Measurements from ENCODE around the gene CPTP. TPM values are rescaled to one million over a fixed set of nuclear protein-coding genes. Genes with fewer than 3 reads are reported as not detected.
A peak's percentile ranks its signal among the peaks of the same experiment; 100 is the strongest.

CPTP gene
- polyA plus RNA-seq, 3 donors = 6.4 to 7.7 (median 7.4) TPM

GRCh38 chr1:1322418-1322817 is 2.2 kb upstream of the CPTP start:
- Histone ChIP-seq H3K27me3 (ENCODE audit: control insufficient read depth in 2 of 2, insufficient read depth in 2 of 2, low read length in 2 of 2) (no peaks in the 10 kb centered on the region), H3K4me2 (replicated peaks; ENCODE audit: extremely low read depth, low read length, poor library complexity, severe bottlenecking) (no peak overlapping the region), H3K4me1 (ENCODE audit: control insufficient read depth in 1 of 2, insufficient read depth in 2 of 2, low read length in 2 of 2) (peaks cover 22 to 24% of the 10 kb centered on the region in 2 donors), H2AFZ (ENCODE audit: insufficient read depth, low read depth, low read length, poor library complexity, severe bottlenecking) (no peak overlapping the region), H3K36me3 (replicated peaks in 1 of 2; ENCODE audit: control insufficient read depth in 1 of 2, insufficient read depth in 2 of 2, low read length in 2 of 2) (peaks cover 29 to 39% of the 10 kb centered on the region in 2 donors), H3K4me3 (replicated peaks in 1 of 3; ENCODE audit: low read depth in 2 of 3, low read length in 3 of 3) (no peak overlapping the region), H3K27ac (ENCODE audit: low read depth in 1 of 2, low read length in 2 of 2) (peak overlapping the region in 1 of 2 donors; percentile 32), H4K20me1 (ENCODE audit: insufficient read depth, low read length) (peaks cover 64% of the 10 kb centered on the region), H3K9ac (ENCODE audit: insufficient read depth, low read length, poor library complexity, severe bottlenecking) (no peak overlapping the region), H3K79me2 (ENCODE audit: insufficient read depth, low read length) (peaks cover 59% of the 10 kb centered on the region), H3K9me3 (replicated peaks in 1 of 2; ENCODE audit: control insufficient read depth in 1 of 2, insufficient read depth in 1 of 2, low read length in 2 of 2) (no peaks in the 10 kb centered on the region)
- no peak overlapping the region for H3K4me3 Mint-ChIP-seq
- peaks cover 20 to 45% of the 10 kb centered on the region in 2 donors for H3K36me3 Mint-ChIP-seq
- peaks cover 25% of the 10 kb centered on the region for H3K4me1 Mint-ChIP-seq
- H3K27ac Mint-ChIP-seq = no peak overlapping the region
- intact Hi-C loops (cut with micrococcal nuclease) = no loop called here
- no peaks in the 10 kb centered on the region for H3K9me3 Mint-ChIP-seq
- no peak for DNase-seq
- TF ChIP-seq, protein P1, sequence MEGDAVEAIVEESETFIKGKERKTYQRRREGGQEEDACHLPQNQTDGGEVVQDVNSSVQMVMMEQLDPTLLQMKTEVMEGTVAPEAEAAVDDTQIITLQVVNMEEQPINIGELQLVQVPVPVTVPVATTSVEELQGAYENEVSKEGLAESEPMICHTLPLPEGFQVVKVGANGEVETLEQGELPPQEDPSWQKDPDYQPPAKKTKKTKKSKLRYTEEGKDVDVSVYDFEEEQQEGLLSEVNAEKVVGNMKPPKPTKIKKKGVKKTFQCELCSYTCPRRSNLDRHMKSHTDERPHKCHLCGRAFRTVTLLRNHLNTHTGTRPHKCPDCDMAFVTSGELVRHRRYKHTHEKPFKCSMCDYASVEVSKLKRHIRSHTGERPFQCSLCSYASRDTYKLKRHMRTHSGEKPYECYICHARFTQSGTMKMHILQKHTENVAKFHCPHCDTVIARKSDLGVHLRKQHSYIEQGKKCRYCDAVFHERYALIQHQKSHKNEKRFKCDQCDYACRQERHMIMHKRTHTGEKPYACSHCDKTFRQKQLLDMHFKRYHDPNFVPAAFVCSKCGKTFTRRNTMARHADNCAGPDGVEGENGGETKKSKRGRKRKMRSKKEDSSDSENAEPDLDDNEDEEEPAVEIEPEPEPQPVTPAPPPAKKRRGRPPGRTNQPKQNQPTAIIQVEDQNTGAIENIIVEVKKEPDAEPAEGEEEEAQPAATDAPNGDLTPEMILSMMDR (IDR thresholded peaks at IDR 0.05) = no peak
- 93% methylated on average over 3 of the region's 14 CpGs for WGBS (ENCODE audit: insufficient coverage)
- H3K27me3 Mint-ChIP-seq (ENCODE audit: low read depth in 3 of 3) = no peaks in the 10 kb centered on the region

- H3K27me3 ChIP-seq (ENCODE audit: control insufficient read depth in 2 of 2, insufficient read depth in 2 of 2, low read length in 2 of 2) = no peaks in the 10 kb centered on the region
- peaks cover 59% of the 10 kb centered on the region for H3K79me2 ChIP-seq (ENCODE audit: insufficient read depth, low read length)
- H3K27ac ChIP-seq (ENCODE audit: low read depth in 1 of 2, low read length in 2 of 2) = no peak overlapping the region
- TF ChIP-seq, protein P1 (IDR thresholded peaks at IDR 0.05) = no peak
- H3K36me3 ChIP-seq (replicated peaks in 1 of 2; ENCODE audit: control insufficient read depth in 1 of 2, insufficient read depth in 2 of 2, low read length in 2 of 2) = peaks cover 30 to 38% of the 10 kb centered on the region in 2 donors
- Mint-ChIP-seq H3K9me3 (no peaks in the 10 kb centered on the region), H3K36me3 (peaks cover 20 to 45% of the 10 kb centered on the region in 2 donors), H3K4me3 (peak overlapping the region in 1 of 2 donors; percentile 66), H3K27me3 (ENCODE audit: low read depth in 3 of 3) (no peaks in the 10 kb centered on the region), H3K27ac (peak overlapping the region in 2 of 7 donors; percentile 30 to 69), H3K4me1 (peaks cover 25% of the 10 kb centered on the region)
- no peak overlapping the region for H2AFZ ChIP-seq (ENCODE audit: insufficient read depth, low read depth, low read length, poor library complexity, severe bottlenecking)
- peak overlapping the region; percentile 4 for H3K9ac ChIP-seq (ENCODE audit: insufficient read depth, low read length, poor library complexity, severe bottlenecking)
- peaks cover 62% of the 10 kb centered on the region for H4K20me1 ChIP-seq (ENCODE audit: insufficient read depth, low read length)
- no peak overlapping the region for H3K4me3 ChIP-seq (replicated peaks in 1 of 3; ENCODE audit: low read depth in 2 of 3, low read length in 3 of 3)
- no peak for DNase-seq
- intact Hi-C loops (cut with micrococcal nuclease) = no loop called here
- WGBS (ENCODE audit: insufficient coverage) = 97% methylated on average over 10 of the region's 10 CpGs
- H3K4me1 ChIP-seq (ENCODE audit: control insufficient read depth in 1 of 2, insufficient read depth in 2 of 2, low read length in 2 of 2) = peaks cover 22 to 24% of the 10 kb centered on the region in 2 donors
- no peaks in the 10 kb centered on the region for H3K9me3 ChIP-seq (replicated peaks in 1 of 2; ENCODE audit: control insufficient read depth in 1 of 2, insufficient read depth in 1 of 2, low read length in 2 of 2)
- H3K4me2 ChIP-seq (replicated peaks; ENCODE audit: extremely low read depth, low read length, poor library complexity, severe bottlenecking) = no peak overlapping the region
These were observed 1.6 kb upstream of the CPTP start for GRCh38 chr1:1322952-1323351.
